Naive thymus-derived CD8-positive, alpha-beta T cell (primary cell): ENCODE data around the gene TMC8. TPM values are rescaled to one million over a fixed set of nuclear protein-coding genes. Genes with fewer than 3 reads are reported as not detected.

Experiments
- ATAC-seq, 2 donors: fragments of 150-1000 bp; cut with Tn5 transposase in 1 of 2; sonication (Bioruptor Pico), chemical (Tn5 transposase) in 1 of 2; 1 replicate in 1 of 2; 2 replicates in 1 of 2; pipeline ENCODE4 v1.10.0; 2021; ENCODE audit warnings: mild to moderate bottlenecking in 2 of 2, moderate library complexity in 2 of 2
- POLR2A ChIA-PET: fragments of 350-600 bp; sonication (Branson Sonifier 250); formaldehyde crosslinking; loops from one replicate; lab custom pipeline; 2021; ENCODE audit warnings: antibody characterized with exemption; lab: Charles Lee
- DNase-seq, 10 donors: peaks; one replicate each; pipeline versions ENCODE4 v3.0.0 to v3.0.0-alpha.2; 2020 to 2022
- H3K27ac Mint-ChIP-seq, 10 donors: one replicate each; pipeline ENCODE4 v1.8.0; 2020 to 2022; ENCODE audit warnings: mild to moderate bottlenecking in 10 of 10, mixed read lengths in 10 of 10, moderate library complexity in 4 of 10, inconsistent platforms in 1 of 10
- H3K27me3 Mint-ChIP-seq, 5 donors: one replicate each; pipeline ENCODE4 v1.8.0; 2021 to 2022; ENCODE audit warnings: mixed read lengths in 5 of 5
- H3K36me3 Mint-ChIP-seq, 3 donors: one replicate each; pipeline ENCODE4 v1.8.0; 2020 to 2022; ENCODE audit warnings: mixed read lengths in 3 of 3, mild to moderate bottlenecking in 2 of 3, inconsistent platforms in 1 of 3
- H3K4me1 Mint-ChIP-seq, 4 donors: one replicate each; pipeline ENCODE4 v1.8.0; 2021 to 2022; ENCODE audit warnings: mixed read lengths in 4 of 4
- H3K4me3 Mint-ChIP-seq, 10 donors: one replicate each; pipeline ENCODE4 v1.8.0; 2020 to 2022; ENCODE audit warnings: mild to moderate bottlenecking in 10 of 10, mixed read lengths in 10 of 10, moderate library complexity in 6 of 10, inconsistent platforms in 1 of 10
- H3K9me3 Mint-ChIP-seq, 9 donors: one replicate each; pipeline ENCODE4 v1.8.0; 2020 to 2022; ENCODE audit warnings: mixed read lengths in 9 of 9, mild to moderate bottlenecking in 3 of 9, inconsistent platforms in 1 of 9, moderate library complexity in 1 of 9
- polyA plus RNA-seq, 3 donors: library from polyadenylated mRNA; unstranded; fragments of 300-500 nt; fragmentation: Illumina TruSeq; gene quantifications; one replicate each; pipeline ENCODE4 v1.2.3, GENCODE V29; 2021
- total RNA-seq, 8 experiments: library from RNA in 2 of 8; stranded (reverse) in 2 of 8; gene quantifications; one replicate each; pipeline ENCODE4 v1.2.3 and lab custom pipeline; 2021 to 2026

The TMC8 gene
- total and polyA plus RNA-seq, 5 experiments from 2014 or later: 62.5 to 370 (median 141) TPM

- ATAC-seq: no peak
- DNase-seq: no peak
- H3K27me3 Mint-ChIP-seq: no peaks in the 10 kb centered on the region
- POLR2A ChIA-PET: interaction anchor here (0.6 to 30.2 kb wide), 4 partner anchors 23 to 538 kb away, joined by 3 to 1112 read pairs (median 312); partner anchors contain the start of genes TMC6 and TMC8
- peaks cover 10 to 50% (median 26%) of the 10 kb centered on the region in 4 donors for H3K4me1 Mint-ChIP-seq
- no peaks in the 10 kb centered on the region for H3K9me3 Mint-ChIP-seq
- no peak overlapping the region for H3K4me3 Mint-ChIP-seq
- no peaks in the 10 kb centered on the region for H3K36me3 Mint-ChIP-seq
- H3K27ac Mint-ChIP-seq: peak overlapping the region in 5 of 10 donors; percentile 16 to 89 (median 44)
Measured at GRCh38 chr17:78148286-78149016, 17.9 kb downstream of the TMC8 start.

GRCh38 chr17:78151514-78152008 lies 21.0 kb downstream of the TMC8 start:
- H3K9me3 Mint-ChIP-seq: no peaks in the 10 kb centered on the region
- H3K27ac Mint-ChIP-seq: no peak overlapping the region
- POLR2A ChIA-PET: interaction anchor here (0.6 to 1.8 kb wide), 6 partner anchors 8 to 35 kb away, joined by 3 to 8 read pairs (median 4); no protein-coding TSS in a partner anchor

GRCh38 chr17:78154903-78155811 lies 24.6 kb downstream of the TMC8 start:
- POLR2A ChIA-PET: interaction anchor here (0.6 to 1.0 kb wide), 2 partner anchors 21 to 699 kb away, joined by 3 to 5 read pairs; no protein-coding TSS in a partner anchor
- peak overlapping the region in 4 of 10 donors; percentile 7 to 71 (median 51) for H3K27ac Mint-ChIP-seq

More at GRCh38 chr17:78151514-78152008, 21.0 kb downstream of the TMC8 start:
- Mint-ChIP-seq H3K4me3 (no peak overlapping the region), H3K4me1 (peaks cover 5 to 46% (median 13%) of the 10 kb centered on the region in 4 donors), H3K27me3 (no peaks in the 10 kb centered on the region), H3K36me3 (no peaks in the 10 kb centered on the region)
- ATAC-seq: no peak
- DNase-seq: no peak

GRCh38 chr17:78159575-78160158 lies 29.1 kb downstream of the TMC8 start:
- Mint-ChIP-seq H3K36me3 (no peaks in the 10 kb centered on the region), H3K4me1 (peaks cover 0 to 21% (median under 1%) of the 10 kb centered on the region in 4 donors), H3K27ac (peak overlapping the region in 2 of 10 donors; percentile 65 to 80), H3K4me3 (no peak overlapping the region), H3K27me3 (no peaks in the 10 kb centered on the region), H3K9me3 (no peaks in the 10 kb centered on the region)
- DNase-seq (no peak), ATAC-seq (no peak)
- POLR2A ChIA-PET: no interaction called here

More at GRCh38 chr17:78154903-78155811, 24.6 kb downstream of the TMC8 start:
- no peak for DNase-seq
- H3K4me1 Mint-ChIP-seq: peaks cover 0 to 32% (median under 1%) of the 10 kb centered on the region in 4 donors
- peak overlapping the region in 1 of 10 donors; percentile 9 for H3K4me3 Mint-ChIP-seq
- no peaks in the 10 kb centered on the region for H3K9me3 Mint-ChIP-seq
- H3K36me3 Mint-ChIP-seq: no peaks in the 10 kb centered on the region
- peak; percentile 35 to 65 for ATAC-seq
- no peaks in the 10 kb centered on the region for H3K27me3 Mint-ChIP-seq

- DNase-seq (no peak), ATAC-seq (no peak)
- Mint-ChIP-seq H3K9me3 (no peaks in the 10 kb centered on the region), H3K27me3 (no peaks in the 10 kb centered on the region), H3K4me3 (no peak overlapping the region), H3K4me1 (peaks cover 0 to 13% (median 2%) of the 10 kb centered on the region in 4 donors), H3K27ac (no peak overlapping the region), H3K36me3 (no peaks in the 10 kb centered on the region)
- POLR2A ChIA-PET: interaction anchor here (2.4 kb wide), 1 partner anchor 34 kb away, joined by 10 read pairs; the partner anchor contains the start of gene TMC8
Measured at GRCh38 chr17:78163881-78164747, 33.5 kb downstream of the TMC8 start.

GRCh38 chr17:78164748-78165607 lies 34.4 kb downstream of the TMC8 start:
- POLR2A ChIA-PET: interaction anchor here (2.4 kb wide), 1 partner anchor 35 kb away, joined by 10 read pairs; the partner anchor contains the start of gene TMC8
- H3K27me3 Mint-ChIP-seq: no peaks in the 10 kb centered on the region
- no peak overlapping the region for H3K27ac Mint-ChIP-seq
- H3K9me3 Mint-ChIP-seq: no peaks in the 10 kb centered on the region
- DNase-seq (no peak), ATAC-seq (no peak)
- H3K36me3 Mint-ChIP-seq: no peaks in the 10 kb centered on the region
- H3K4me1 Mint-ChIP-seq: peaks cover 0 to 12% (median 8%) of the 10 kb centered on the region in 4 donors
- H3K4me3 Mint-ChIP-seq: no peak overlapping the region

- H3K9me3 Mint-ChIP-seq: no peaks in the 10 kb centered on the region
- no peak for ATAC-seq
- no peaks in the 10 kb centered on the region for H3K27me3 Mint-ChIP-seq
- H3K4me1 Mint-ChIP-seq: peaks cover 2 to 22% (median 20%) of the 10 kb centered on the region in 4 donors
- peak overlapping the region in 1 of 10 donors; percentile 69 for H3K4me3 Mint-ChIP-seq
- no peak for DNase-seq
- H3K36me3 Mint-ChIP-seq: peaks cover 0 to 2% (median 0%) of the 10 kb centered on the region in 3 donors
- peak overlapping the region in 1 of 10 donors; percentile 29 for H3K27ac Mint-ChIP-seq
- POLR2A ChIA-PET: interaction anchor here (0.8 to 12.1 kb wide), 3 partner anchors 31 to 39 kb away, joined by 3 to 122 read pairs (median 7); partner anchors contain the start of genes TMC6 and TMC8
Measured at GRCh38 chr17:78166416-78166815, 35.8 kb downstream of the TMC8 start.

GRCh38 chr17:78168242-78168902 lies 37.8 kb downstream of the TMC8 start, which contains the start of gene SYNGR2:
TSS of gene SYNGR2 (plus strand) at chr17:78168581. CDS start at chr17:78168617, 36 bp downstream.
- H3K4me3 Mint-ChIP-seq: peak within 1 kb of the TSS; percentile 61 to 85 (median 72)
- peak; percentile 88 to 89 for ATAC-seq
- H3K36me3 Mint-ChIP-seq: peaks cover 0 to 16% (median 0%) of the 10 kb centered on the region in 3 donors
- no peaks in the 10 kb centered on the region for H3K27me3 Mint-ChIP-seq
- POLR2A ChIA-PET: interaction anchor here (0.7 to 12.1 kb wide), 6 partner anchors 36 to 165 kb away, joined by 3 to 122 read pairs (median 8); partner anchors contain the start of genes TMC6 and TMC8
- peaks cover 18 to 41% (median 40%) of the 10 kb centered on the region in 4 donors for H3K4me1 Mint-ChIP-seq
- H3K27ac Mint-ChIP-seq: peak within 1 kb of the TSS in 9 of 10 donors; percentile 53 to 93 (median 77)
- peak; percentile 75 to 91 (median 84) for DNase-seq
- no peaks in the 10 kb centered on the region for H3K9me3 Mint-ChIP-seq

- no peaks in the 10 kb centered on the region for H3K27me3 Mint-ChIP-seq
- DNase-seq: peak in 6 of 10 donors; percentile 29 to 73 (median 58)
- POLR2A ChIA-PET: interaction anchor here (0.5 to 12.1 kb wide), 13 partner anchors 12 to 1462 kb away, joined by 3 to 122 read pairs (median 5); partner anchors contain the start of genes TMC6 and TMC8
- peaks cover 26 to 49% (median 47%) of the 10 kb centered on the region in 4 donors for H3K4me1 Mint-ChIP-seq
- H3K9me3 Mint-ChIP-seq: no peaks in the 10 kb centered on the region
- peak overlapping the region; percentile 58 to 85 (median 68) for H3K4me3 Mint-ChIP-seq
- peak overlapping the region; percentile 47 to 93 (median 76) for H3K27ac Mint-ChIP-seq
- peaks cover 0 to 18% (median 0%) of the 10 kb centered on the region in 3 donors for H3K36me3 Mint-ChIP-seq
- peak; percentile 63 for ATAC-seq
Measured at GRCh38 chr17:78168903-78169793, 38.6 kb downstream of the TMC8 start.
